Osteocyte (in vitro differentiated cells): Measurements from ENCODE around the gene GADD45B. TPM values are rescaled to one million over a fixed set of nuclear protein-coding genes. Genes with fewer than 3 reads are reported as not detected.
"Not testable (repeated sequence)": the region's sequence is repeated elsewhere in the genome, so short reads cannot be mapped to it uniquely, and the experiment has no call there.

Source experiments
- DNase-seq: peaks from one replicate; pipeline ENCODE4 v3.0.0; 2021; ENCODE audit warnings: mixed read lengths; ENCODE audit not compliant: unreplicated experiment; ENCODE audit errors: extremely low spot score
- H3K27ac Mint-ChIP-seq: one replicate; pipeline ENCODE4 v1.8.0; 2021; ENCODE audit warnings: mild to moderate bottlenecking, mixed read lengths; ENCODE audit not compliant: unreplicated experiment
- H3K27me3 Mint-ChIP-seq: one replicate; pipeline ENCODE4 v1.8.0; 2021; ENCODE audit warnings: mixed read lengths; ENCODE audit not compliant: unreplicated experiment
- H3K36me3 Mint-ChIP-seq: one replicate; pipeline ENCODE4 v1.8.0; 2021; ENCODE audit warnings: mixed read lengths; ENCODE audit not compliant: unreplicated experiment
- H3K4me1 Mint-ChIP-seq: one replicate; pipeline ENCODE4 v1.8.0; 2021; ENCODE audit warnings: mixed read lengths; ENCODE audit not compliant: unreplicated experiment
- H3K4me3 Mint-ChIP-seq: one replicate; pipeline ENCODE4 v1.8.0; 2021; ENCODE audit warnings: mild to moderate bottlenecking, moderate library complexity, mixed read lengths; ENCODE audit not compliant: unreplicated experiment
- H3K9me3 Mint-ChIP-seq: one replicate; pipeline ENCODE4 v1.8.0; 2021; ENCODE audit warnings: mixed read lengths; ENCODE audit not compliant: unreplicated experiment
- CTCF ChIP-seq: fragments of 200-600 bp; sonication (generic); IDR thresholded peaks from 2 replicates; pipeline ENCODE4 v1.5.0; 2021; ENCODE audit warnings: antibody characterized with exemption, mild to moderate bottlenecking, moderate library complexity
- total RNA-seq: library from RNA; stranded (reverse); gene quantifications from 2 replicates; pipeline ENCODE4 v1.2.1, GENCODE V29; 2021

Gene GADD45B
- total RNA-seq, 1 donor from 2014 or later, result 165 TPM

- H3K4me3 Mint-ChIP-seq, result peak overlapping the region; percentile 76
- no peak for TF ChIP-seq CTCF
- H3K9me3 Mint-ChIP-seq, result no peaks in the 10 kb centered on the region
- peak overlapping the region; percentile 92 for H3K27ac Mint-ChIP-seq
- no peak for DNase-seq
- H3K36me3 Mint-ChIP-seq, result no peaks in the 10 kb centered on the region
- H3K4me1 Mint-ChIP-seq, result peaks cover 27% of the 10 kb centered on the region
- H3K27me3 Mint-ChIP-seq, result no peaks in the 10 kb centered on the region
Measured at GRCh38 chr19:2457394-2458037, 18.4 kb upstream of the GADD45B start.

GRCh38 chr19:2458054-2458453 is 17.9 kb upstream of the GADD45B start:
- H3K9me3 Mint-ChIP-seq, result no peaks in the 10 kb centered on the region
- H3K36me3 Mint-ChIP-seq, result no peaks in the 10 kb centered on the region
- no peak overlapping the region for H3K4me3 Mint-ChIP-seq
- no peak for TF ChIP-seq CTCF
- H3K27ac Mint-ChIP-seq, result no peak overlapping the region
- no peak for DNase-seq
- peaks cover 31% of the 10 kb centered on the region for H3K4me1 Mint-ChIP-seq
- H3K27me3 Mint-ChIP-seq, result no peaks in the 10 kb centered on the region

DNA sequence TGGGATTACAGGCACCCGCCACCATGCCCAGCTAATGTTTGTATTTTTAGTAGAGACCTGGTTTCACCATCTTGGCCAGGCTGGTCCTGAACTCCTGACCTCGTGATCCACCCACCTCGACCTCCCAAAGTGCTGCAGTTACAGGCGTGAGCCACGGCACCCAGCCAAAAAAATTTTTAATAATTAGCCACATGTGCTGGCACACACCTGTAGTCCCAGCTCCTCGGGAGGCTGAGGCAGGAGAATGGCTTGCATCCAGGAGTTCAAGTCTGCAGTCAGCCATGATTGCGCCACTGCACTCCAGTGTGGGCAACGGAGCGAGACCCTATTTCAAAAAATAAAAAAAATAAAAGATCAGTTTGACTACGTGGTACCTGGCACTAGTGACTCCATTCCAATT is 17.2 kb upstream of the GADD45B start:
- H3K9me3 Mint-ChIP-seq, H3K27ac Mint-ChIP-seq, H3K27me3 Mint-ChIP-seq, H3K4me3 Mint-ChIP-seq, H3K36me3 Mint-ChIP-seq, DNase-seq: not testable (repeated sequence)
- peaks cover 34% of the 10 kb centered on the region for H3K4me1 Mint-ChIP-seq

GRCh38 chr19:2460245-2460644 is 15.7 kb upstream of the GADD45B start:
- no peak overlapping the region for H3K4me3 Mint-ChIP-seq
- H3K27me3 Mint-ChIP-seq, result no peaks in the 10 kb centered on the region
- no peak overlapping the region for H3K27ac Mint-ChIP-seq
- TF ChIP-seq CTCF, result no peak
- peaks cover 28% of the 10 kb centered on the region for H3K4me1 Mint-ChIP-seq
- no peaks in the 10 kb centered on the region for H3K9me3 Mint-ChIP-seq
- DNase-seq, result no peak
- H3K36me3 Mint-ChIP-seq, result no peaks in the 10 kb centered on the region

- Mint-ChIP-seq H3K36me3 (no peaks in the 10 kb centered on the region), H3K4me3 (peak overlapping the region; percentile 79), H3K27ac (peak overlapping the region; percentile 74), H3K4me1 (peaks cover 23% of the 10 kb centered on the region), H3K27me3 (no peaks in the 10 kb centered on the region), H3K9me3 (no peaks in the 10 kb centered on the region)
- DNase-seq, result peak; percentile 85
- peak; percentile 8 for TF ChIP-seq CTCF
Measured at GRCh38 chr19:2461751-2462634, 13.9 kb upstream of the GADD45B start.
